ENCODE results near the gene KRTAP19-3.
"Not testable (repeated sequence)": the region's sequence is repeated elsewhere in the genome, so short reads cannot be mapped to it uniquely, and the experiment has no call there.

Gene KRTAP19-3

GRCh38 chr21:30491963-30492428, at the start of gene KRTAP19-3:
KRTAP19-3 (minus strand) TSS chr21:30492013; CDS start chr21:30491957, 56 bp downstream.
- no peak for DNase-seq (ENCODE audit: low read depth)
- H3K27me3 ChIP-seq (replicated peaks; ENCODE audit: control insufficient read depth, insufficient read depth, low read length): no peaks in the 10 kb centered on the region

GRCh38 chr21:30518876-30519275, 27.1 kb upstream of the KRTAP19-3 start:
- Histone ChIP-seq H3K9me3 (ENCODE audit: control insufficient read depth, low read length) (no peaks in the 10 kb centered on the region), H3K4me3 (ENCODE audit: low read length) (no peak overlapping the region), H3K36me3 (ENCODE audit: control insufficient read depth, insufficient read depth, low read length, severe bottlenecking) (no peaks in the 10 kb centered on the region), H3K27me3 (replicated peaks; ENCODE audit: control insufficient read depth, insufficient read depth, low read length) (no peaks in the 10 kb centered on the region), H3K9ac (ENCODE audit: low read length) (no peak overlapping the region), H3K4me1 (ENCODE audit: control insufficient read depth, insufficient read depth, low read length) (no peaks in the 10 kb centered on the region)
- DNase-seq (ENCODE audit: low read depth): no peak

More at GRCh38 chr21:30491963-30492428, at the start of gene KRTAP19-3:
- Histone ChIP-seq H3K36me3 (ENCODE audit: control insufficient read depth, insufficient read depth, low read length, severe bottlenecking) (no peaks in the 10 kb centered on the region), H3K9me3 (ENCODE audit: control insufficient read depth, low read length) (no peaks in the 10 kb centered on the region), H3K4me3 (ENCODE audit: low read length) (no peak within 1 kb of the TSS), H3K4me1 (ENCODE audit: control insufficient read depth, insufficient read depth, low read length) (peaks cover 6% of the 10 kb centered on the region), H3K9ac (ENCODE audit: low read length) (no peak within 1 kb of the TSS)

GRCh38 chr21:30515681-30516080, 23.9 kb upstream of the KRTAP19-3 start:
- H3K9me3 ChIP-seq (ENCODE audit: control insufficient read depth, low read length): no peaks in the 10 kb centered on the region
- H3K9ac ChIP-seq (ENCODE audit: low read length): no peak overlapping the region
- H3K4me3 ChIP-seq (ENCODE audit: low read length): no peak overlapping the region
- no peak for DNase-seq (ENCODE audit: low read depth)
- no peaks in the 10 kb centered on the region for H3K4me1 ChIP-seq (ENCODE audit: control insufficient read depth, insufficient read depth, low read length)
- H3K36me3 ChIP-seq (ENCODE audit: control insufficient read depth, insufficient read depth, low read length, severe bottlenecking): no peaks in the 10 kb centered on the region
- H3K27me3 ChIP-seq (replicated peaks; ENCODE audit: control insufficient read depth, insufficient read depth, low read length): no peaks in the 10 kb centered on the region

- not testable (repeated sequence) for DNase-seq (ENCODE audit: low read depth); H3K9me3 ChIP-seq (ENCODE audit: control insufficient read depth, low read length); H3K9ac ChIP-seq (ENCODE audit: low read length); H3K4me1 ChIP-seq (ENCODE audit: control insufficient read depth, insufficient read depth, low read length); H3K4me3 ChIP-seq (ENCODE audit: low read length); H3K27me3 ChIP-seq (replicated peaks; ENCODE audit: control insufficient read depth, insufficient read depth, low read length); H3K36me3 ChIP-seq (ENCODE audit: control insufficient read depth, insufficient read depth, low read length, severe bottlenecking)
Measured at GRCh38 chr21:30505621-30506205, 13.9 kb upstream of the KRTAP19-3 start.

GRCh38 chr21:30502041-30502440, 10.2 kb upstream of the KRTAP19-3 start, which contains the start of gene KRTAP19-5:
KRTAP19-5 (minus strand) TSS chr21:30502141; CDS start chr21:30502090, 51 bp downstream.
- DNase-seq (ENCODE audit: low read depth): no peak
- H3K9ac ChIP-seq (ENCODE audit: low read length): no peak within 1 kb of the TSS
- no peaks in the 10 kb centered on the region for H3K27me3 ChIP-seq (replicated peaks; ENCODE audit: control insufficient read depth, insufficient read depth, low read length)
- no peaks in the 10 kb centered on the region for H3K9me3 ChIP-seq (ENCODE audit: control insufficient read depth, low read length)
- H3K4me3 ChIP-seq (ENCODE audit: low read length): no peak within 1 kb of the TSS
- no peaks in the 10 kb centered on the region for H3K4me1 ChIP-seq (ENCODE audit: control insufficient read depth, insufficient read depth, low read length)
- no peaks in the 10 kb centered on the region for H3K36me3 ChIP-seq (ENCODE audit: control insufficient read depth, insufficient read depth, low read length, severe bottlenecking)

- Histone ChIP-seq H3K36me3 (ENCODE audit: control insufficient read depth, insufficient read depth, low read length, severe bottlenecking) (no peaks in the 10 kb centered on the region), H3K4me1 (ENCODE audit: control insufficient read depth, insufficient read depth, low read length) (no peaks in the 10 kb centered on the region), H3K27me3 (replicated peaks; ENCODE audit: control insufficient read depth, insufficient read depth, low read length) (no peaks in the 10 kb centered on the region), H3K9ac (ENCODE audit: low read length) (no peak within 1 kb of the TSS), H3K9me3 (ENCODE audit: control insufficient read depth, low read length) (no peaks in the 10 kb centered on the region), H3K4me3 (ENCODE audit: low read length) (no peak within 1 kb of the TSS)
- DNase-seq (ENCODE audit: low read depth): no peak
Measured at GRCh38 chr21:30497065-30497464, 5.3 kb upstream of the KRTAP19-3 start, which contains the start of gene KRTAP19-4. KRTAP19-4 (minus strand) TSS chr21:30497165; CDS start chr21:30497110, 55 bp downstream.

GRCh38 chr21:30487336-30487735, 4.5 kb downstream of the KRTAP19-3 start, which contains the start of gene KRTAP19-2:
KRTAP19-2 (minus strand) TSS chr21:30487436; CDS start chr21:30487348, 88 bp downstream.
- no peak within 1 kb of the TSS for H3K4me3 ChIP-seq (ENCODE audit: low read length)

GRCh38 chr21:30486180-30486579, 5.6 kb downstream of the KRTAP19-3 start:
- H3K4me3 ChIP-seq (ENCODE audit: low read length): no peak overlapping the region
- no peak overlapping the region for H3K9ac ChIP-seq (ENCODE audit: low read length)
- H3K9me3 ChIP-seq (ENCODE audit: control insufficient read depth, low read length): peaks cover 5% of the 10 kb centered on the region
- no peaks in the 10 kb centered on the region for H3K4me1 ChIP-seq (ENCODE audit: control insufficient read depth, insufficient read depth, low read length)
- H3K27me3 ChIP-seq (replicated peaks; ENCODE audit: control insufficient read depth, insufficient read depth, low read length): no peaks in the 10 kb centered on the region
- DNase-seq (ENCODE audit: low read depth): no peak
- H3K36me3 ChIP-seq (ENCODE audit: control insufficient read depth, insufficient read depth, low read length, severe bottlenecking): no peaks in the 10 kb centered on the region

More at GRCh38 chr21:30487336-30487735, 4.5 kb downstream of the KRTAP19-3 start, which contains the start of gene KRTAP19-2:
- no peaks in the 10 kb centered on the region for H3K36me3 ChIP-seq (ENCODE audit: control insufficient read depth, insufficient read depth, low read length, severe bottlenecking)
- H3K9me3 ChIP-seq (ENCODE audit: control insufficient read depth, low read length): peaks cover 5% of the 10 kb centered on the region
- no peak within 1 kb of the TSS for H3K9ac ChIP-seq (ENCODE audit: low read length)
- no peaks in the 10 kb centered on the region for H3K27me3 ChIP-seq (replicated peaks; ENCODE audit: control insufficient read depth, insufficient read depth, low read length)
- peaks cover 6% of the 10 kb centered on the region for H3K4me1 ChIP-seq (ENCODE audit: control insufficient read depth, insufficient read depth, low read length)
- DNase-seq (ENCODE audit: low read depth): no peak

- peaks cover 5% of the 10 kb centered on the region for H3K9me3 ChIP-seq (ENCODE audit: control insufficient read depth, low read length)
- DNase-seq (ENCODE audit: low read depth): no peak
- no peak overlapping the region for H3K9ac ChIP-seq (ENCODE audit: low read length)
- H3K4me1 ChIP-seq (ENCODE audit: control insufficient read depth, insufficient read depth, low read length): no peaks in the 10 kb centered on the region
- no peak overlapping the region for H3K4me3 ChIP-seq (ENCODE audit: low read length)
- no peaks in the 10 kb centered on the region for H3K27me3 ChIP-seq (replicated peaks; ENCODE audit: control insufficient read depth, insufficient read depth, low read length)
- H3K36me3 ChIP-seq (ENCODE audit: control insufficient read depth, insufficient read depth, low read length, severe bottlenecking): no peaks in the 10 kb centered on the region
Measured at GRCh38 chr21:30482130-30482529, 9.7 kb downstream of the KRTAP19-3 start.

- DNase-seq (ENCODE audit: low read depth): no peak
- Histone ChIP-seq H3K9me3 (ENCODE audit: control insufficient read depth, low read length) (no peaks in the 10 kb centered on the region), H3K4me1 (ENCODE audit: control insufficient read depth, insufficient read depth, low read length) (no peaks in the 10 kb centered on the region), H3K36me3 (ENCODE audit: control insufficient read depth, insufficient read depth, low read length, severe bottlenecking) (no peaks in the 10 kb centered on the region), H3K9ac (ENCODE audit: low read length) (no peak within 1 kb of the TSS), H3K4me3 (ENCODE audit: low read length) (no peak within 1 kb of the TSS), H3K27me3 (replicated peaks; ENCODE audit: control insufficient read depth, insufficient read depth, low read length) (no peaks in the 10 kb centered on the region)
Measured at GRCh38 chr21:30480145-30480544, 11.7 kb downstream of the KRTAP19-3 start, which contains the start of gene KRTAP19-1. KRTAP19-1 (minus strand) TSS chr21:30480367; CDS start chr21:30480317, 50 bp downstream.

GRCh38 chr21:30479259-30479658, 12.6 kb downstream of the KRTAP19-3 start:
- Histone ChIP-seq H3K4me1 (ENCODE audit: control insufficient read depth, insufficient read depth, low read length) (no peaks in the 10 kb centered on the region), H3K36me3 (ENCODE audit: control insufficient read depth, insufficient read depth, low read length, severe bottlenecking) (no peaks in the 10 kb centered on the region), H3K27me3 (replicated peaks; ENCODE audit: control insufficient read depth, insufficient read depth, low read length) (no peaks in the 10 kb centered on the region), H3K9me3 (ENCODE audit: control insufficient read depth, low read length) (no peaks in the 10 kb centered on the region), H3K4me3 (ENCODE audit: low read length) (no peak overlapping the region), H3K9ac (ENCODE audit: low read length) (no peak overlapping the region)
- no peak for DNase-seq (ENCODE audit: low read depth)

All from adipocyte (in vitro differentiated cells).